ENCODE measurements around the gene OTUD3.

OTUD3 gene

GRCh38 chr1:19936061-19936750 lies 54.0 kb downstream of the OTUD3 start:
- no peak overlapping the region for H3K4me3 ChIP-seq (ENCODE audit: low read length)
- peaks cover 19% of the 10 kb centered on the region; the same call in 1 of the 2 replicates for H3K9me3 ChIP-seq (ENCODE audit: control insufficient read depth, insufficient read depth, low read length)
- H4K20me1 ChIP-seq (ENCODE audit: control insufficient read depth, insufficient read depth, low read depth, low read length): no peaks in the 10 kb centered on the region
- no peaks in the 10 kb centered on the region for H3K79me2 ChIP-seq (ENCODE audit: control insufficient read depth, low read length)
- no peak overlapping the region for H3K27ac ChIP-seq (ENCODE audit: low read depth, low read length)
- no peaks in the 10 kb centered on the region for H3K9me2 ChIP-seq (replicated peaks; ENCODE audit: control insufficient read depth, low read length)
- H3K4me2 ChIP-seq (ENCODE audit: low read length): no peak overlapping the region
- H3K27me3 ChIP-seq (ENCODE audit: control insufficient read depth, low read length): no peaks in the 10 kb centered on the region
- H3K4me1 ChIP-seq (ENCODE audit: control insufficient read depth, low read length): no peaks in the 10 kb centered on the region
- TF ChIP-seq CTCF (IDR thresholded peaks at IDR 0.05; ENCODE audit: low read depth, low read length, poor library complexity, severe bottlenecking) (no peak), EZH2phosphoT487 (IDR thresholded peaks at IDR 0.05; ENCODE audit: borderline replicate concordance, low read length) (no peak)
- no peaks in the 10 kb centered on the region for H3K36me3 ChIP-seq (ENCODE audit: control insufficient read depth, low read length)
- no peaks in the 10 kb centered on the region for H3F3A ChIP-seq (ENCODE audit: control insufficient read depth, insufficient read depth)

- no peak for TF ChIP-seq EZH2phosphoT487 (IDR thresholded peaks at IDR 0.05; ENCODE audit: borderline replicate concordance, low read length)
- TF ChIP-seq CTCF (IDR thresholded peaks at IDR 0.05; ENCODE audit: low read depth, low read length, poor library complexity, severe bottlenecking): no peak
- Histone ChIP-seq H3K4me2 (ENCODE audit: low read length) (no peak overlapping the region), H3K36me3 (ENCODE audit: control insufficient read depth, low read length) (no peaks in the 10 kb centered on the region), H3K4me3 (ENCODE audit: low read length) (no peak overlapping the region), H3F3A (ENCODE audit: control insufficient read depth, insufficient read depth) (no peaks in the 10 kb centered on the region), H3K9me3 (ENCODE audit: control insufficient read depth, insufficient read depth, low read length) (no peaks in the 10 kb centered on the region), H3K79me2 (ENCODE audit: control insufficient read depth, low read length) (no peaks in the 10 kb centered on the region), H3K27me3 (ENCODE audit: control insufficient read depth, low read length) (no peaks in the 10 kb centered on the region), H3K9me2 (replicated peaks; ENCODE audit: control insufficient read depth, low read length) (no peaks in the 10 kb centered on the region), H4K20me1 (ENCODE audit: control insufficient read depth, insufficient read depth, low read depth, low read length) (no peaks in the 10 kb centered on the region), H3K27ac (ENCODE audit: low read depth, low read length) (no peak overlapping the region), H3K4me1 (ENCODE audit: control insufficient read depth, low read length) (no peaks in the 10 kb centered on the region)
Measured at GRCh38 chr1:19938472-19938871, 56.3 kb downstream of the OTUD3 start.

- H3F3A ChIP-seq (ENCODE audit: control insufficient read depth, insufficient read depth): no peaks in the 10 kb centered on the region
- H3K9me2 ChIP-seq (replicated peaks; ENCODE audit: control insufficient read depth, low read length): no peaks in the 10 kb centered on the region
- H4K20me1 ChIP-seq (ENCODE audit: control insufficient read depth, insufficient read depth, low read depth, low read length): no peaks in the 10 kb centered on the region
- 0 out of 2 replicates have a peak, but pooled peaks cover 3% of the 10 kb centered on the region for H3K27me3 ChIP-seq (ENCODE audit: control insufficient read depth, low read length)
- H3K4me3 ChIP-seq (ENCODE audit: low read length): no peak overlapping the region
- H3K9me3 ChIP-seq (ENCODE audit: control insufficient read depth, insufficient read depth, low read length): no peaks in the 10 kb centered on the region
- no peaks in the 10 kb centered on the region for H3K79me2 ChIP-seq (ENCODE audit: control insufficient read depth, low read length)
- no peaks in the 10 kb centered on the region for H3K4me1 ChIP-seq (ENCODE audit: control insufficient read depth, low read length)
- H3K27ac ChIP-seq (ENCODE audit: low read depth, low read length): no peak overlapping the region
- no peaks in the 10 kb centered on the region for H3K36me3 ChIP-seq (ENCODE audit: control insufficient read depth, low read length)
- TF ChIP-seq CTCF (IDR thresholded peaks at IDR 0.05; ENCODE audit: low read depth, low read length, poor library complexity, severe bottlenecking) (no peak), EZH2phosphoT487 (IDR thresholded peaks at IDR 0.05; ENCODE audit: borderline replicate concordance, low read length) (no peak)
- H3K4me2 ChIP-seq (ENCODE audit: low read length): no peak overlapping the region
Measured at GRCh38 chr1:19940486-19941205, 58.5 kb downstream of the OTUD3 start.
